Type B pancreatic cell (in vitro differentiated cells): ENCODE data around the gene FRA10AC1. TPM values are rescaled to one million over a fixed set of nuclear protein-coding genes. Genes with fewer than 3 reads are reported as not detected.

Source experiments
- DNase-seq: peaks from one replicate; pipeline ENCODE4 v3.0.0; 2021; ENCODE audit warnings: mixed read lengths; ENCODE audit not compliant: unreplicated experiment; ENCODE audit errors: extremely low spot score
- H3K27ac Mint-ChIP-seq: 2 replicates; pipeline ENCODE4 v1.8.0; 2021; ENCODE audit warnings: mild to moderate bottlenecking, mixed read lengths
- H3K27me3 Mint-ChIP-seq: 2 replicates; pipeline ENCODE4 v1.8.0; 2021; ENCODE audit warnings: mixed read lengths
- H3K36me3 Mint-ChIP-seq: 2 replicates; pipeline ENCODE4 v1.8.0; 2021; ENCODE audit warnings: mixed read lengths
- H3K4me1 Mint-ChIP-seq: one replicate; pipeline ENCODE4 v1.8.0; 2021; ENCODE audit warnings: mixed read lengths; ENCODE audit not compliant: unreplicated experiment
- H3K4me3 Mint-ChIP-seq: 2 replicates; pipeline ENCODE4 v1.8.0; 2021; ENCODE audit warnings: mild to moderate bottlenecking, mixed read lengths
- H3K9me3 Mint-ChIP-seq: 2 replicates; pipeline ENCODE4 v1.8.0; 2021; ENCODE audit warnings: mixed read lengths
- CTCF ChIP-seq: fragments of 200-600 bp; sonication (generic); conservative IDR thresholded peaks from 2 replicates; pipeline ENCODE4 v1.5.0; 2021; ENCODE audit warnings: antibody characterized with exemption, mild to moderate bottlenecking
- long read RNA-seq: library from polyadenylated mRNA; unstranded; transcript quantifications from one replicate; pipeline ENCODE4 v2.0.0, GENCODE V29; 2020
- total RNA-seq: library from RNA; stranded (reverse); gene quantifications from 2 replicates; pipeline ENCODE4 v1.2.1, GENCODE V29; 2021; ENCODE audit warnings: low replicate concordance

The FRA10AC1 gene
- total RNA-seq: 11.8 and 15.1 TPM in 2 replicates
- long read RNA-seq, partial matches to known transcripts: 3 of 7 reads
- long read RNA-seq, other reads (novel, unspliced or antisense): 3 of 7 reads

GRCh38 chr10:93702210-93703001 lies at the start of gene FRA10AC1:
Gene FRA10AC1, minus strand, starts transcription at chr10:93702592. Its CDS starts 2,486 bp downstream, at chr10:93700106.
- H3K36me3 Mint-ChIP-seq: peaks cover 2% of the 10 kb centered on the region
- H3K4me3 Mint-ChIP-seq: no peak within 1 kb of the TSS
- peaks cover 12% of the 10 kb centered on the region for H3K4me1 Mint-ChIP-seq
- TF ChIP-seq CTCF: peak; percentile 71
- DNase-seq: peak; percentile 96
- no peak within 1 kb of the TSS for H3K27ac Mint-ChIP-seq
- H3K9me3 Mint-ChIP-seq: no peaks in the 10 kb centered on the region
- peaks cover 3% of the 10 kb centered on the region for H3K27me3 Mint-ChIP-seq

- H3K36me3 Mint-ChIP-seq: no peaks in the 10 kb centered on the region
- peaks cover 34% of the 10 kb centered on the region for H3K4me1 Mint-ChIP-seq
- H3K27ac Mint-ChIP-seq: no peak overlapping the region
- TF ChIP-seq CTCF: no peak
- H3K9me3 Mint-ChIP-seq: no peaks in the 10 kb centered on the region
- H3K27me3 Mint-ChIP-seq: peaks cover 18% of the 10 kb centered on the region
- H3K4me3 Mint-ChIP-seq: peak overlapping the region; percentile 62
- DNase-seq: no peak
Measured at GRCh38 chr10:93751832-93752231, 49.4 kb upstream of the FRA10AC1 start.

GRCh38 chr10:93751124-93751523 lies 48.7 kb upstream of the FRA10AC1 start:
- no peak overlapping the region for H3K4me3 Mint-ChIP-seq
- no peak for DNase-seq

GRCh38 chr10:93749218-93749799 lies 46.9 kb upstream of the FRA10AC1 start:
- no peak for DNase-seq
- H3K4me3 Mint-ChIP-seq: no peak overlapping the region
- H3K36me3 Mint-ChIP-seq: no peaks in the 10 kb centered on the region
- no peak for TF ChIP-seq CTCF
- H3K4me1 Mint-ChIP-seq: peaks cover 31% of the 10 kb centered on the region
- H3K27ac Mint-ChIP-seq: peak overlapping the region; percentile 39
- H3K27me3 Mint-ChIP-seq: peaks cover 5% of the 10 kb centered on the region
- H3K9me3 Mint-ChIP-seq: no peaks in the 10 kb centered on the region

More at GRCh38 chr10:93751124-93751523, 48.7 kb upstream of the FRA10AC1 start:
- peaks cover 33% of the 10 kb centered on the region for H3K4me1 Mint-ChIP-seq
- peaks cover 12% of the 10 kb centered on the region for H3K27me3 Mint-ChIP-seq
- no peak overlapping the region for H3K27ac Mint-ChIP-seq
- no peak for TF ChIP-seq CTCF
- no peaks in the 10 kb centered on the region for H3K9me3 Mint-ChIP-seq
- H3K36me3 Mint-ChIP-seq: no peaks in the 10 kb centered on the region

GRCh38 chr10:93746844-93747284 lies 44.5 kb upstream of the FRA10AC1 start:
- Mint-ChIP-seq H3K36me3 (no peaks in the 10 kb centered on the region), H3K4me1 (peaks cover 24% of the 10 kb centered on the region), H3K27ac (peak overlapping the region; percentile 80), H3K27me3 (peaks cover 5% of the 10 kb centered on the region), H3K4me3 (no peak overlapping the region), H3K9me3 (no peaks in the 10 kb centered on the region)
- TF ChIP-seq CTCF: peak; percentile 50
- no peak for DNase-seq
